GM12878 (cell line): ENCODE results near the gene IFITM5. TPM values are rescaled to one million over a fixed set of nuclear protein-coding genes. Genes with fewer than 3 reads are reported as not detected.

Source experiments
- ATAC-seq: fragments of 200-7000 bp; cut with Tn5 transposase; 3 replicates; pipeline ENCODE4 v1.9.1; 2020; ENCODE audit warnings: mild to moderate bottlenecking, moderate library complexity
- BruUV-seq: library from RNA; stranded (reverse); fragments of 400-500 nt; replicated peaks from 2 replicates; lab custom pipeline; 2021; lab: Mats Ljungman, UMichigan
- CTCF ChIA-PET: fragments of 300-600 bp; sonication (Branson Sonifier 250); formaldehyde crosslinking; extraction: SDS; loops from one replicate; lab custom pipeline; 2021; ENCODE audit warnings: inconsistent platforms; lab: Yijun Ruan, JAX
- POLR2A ChIA-PET: fragments of 350-600 bp; formaldehyde crosslinking; extraction: SDS; loops from one replicate; lab custom pipeline; 2021; ENCODE audit warnings: inconsistent platforms; lab: Charles Lee
- RAD21 ChIA-PET: fragments of 300-600 bp; sonication (Branson Sonifier 250); formaldehyde crosslinking; loops from one replicate; lab custom pipeline; 2023; ENCODE audit warnings: antibody characterized with exemption; ENCODE audit not compliant: unreplicated experiment; lab: Charles Lee
- SMC1A ChIA-PET: fragments of 300-600 bp; sonication (Branson Sonifier 250); formaldehyde crosslinking; loops from one replicate; lab custom pipeline; 2023; ENCODE audit not compliant: unreplicated experiment, uncharacterized antibody; lab: Charles Lee
- DNase-seq: peaks from one replicate; pipeline ENCODE4 v3.0.0-alpha.2; 2011; ENCODE audit warnings: low read depth, low spot score
- FAIRE-seq: peaks from 3 replicates; lab custom pipeline; 2011; peaks lifted over from hg19 to GRCh38; lab: Jason Lieb, UNC
- H2AFZ ChIP-seq: 2 replicates; pipeline ENCODE4 v1.6.0; 2011; ENCODE audit warnings: low read depth, low read length, control low read depth; ENCODE audit not compliant: control insufficient read depth
- H3K27ac ChIP-seq: 2 replicates; pipeline ENCODE4 v1.5.1; 2011; ENCODE audit warnings: control low read depth; ENCODE audit not compliant: control insufficient read depth, insufficient read depth
- H3K27me3 ChIP-seq, 2 experiments: replicated peaks in 1 of 2; 2 replicates each; pipeline versions ENCODE4 v1.6.0 to v1.6.1; 2011; ENCODE audit warnings: low read length in 1 of 2; ENCODE audit not compliant: control insufficient read depth in 2 of 2, insufficient read depth in 2 of 2
- H3K36me3 ChIP-seq, 2 experiments: 2 replicates each; pipeline ENCODE4 v1.5.1; 2011; ENCODE audit warnings: low read length in 1 of 2; ENCODE audit not compliant: control insufficient read depth in 2 of 2, insufficient read depth in 2 of 2
- H3K4me1 ChIP-seq: 2 replicates; pipeline ENCODE4 v1.6.1; 2011; ENCODE audit warnings: mild to moderate bottlenecking, low read length, moderate library complexity, mixed read lengths; ENCODE audit not compliant: control insufficient read depth, insufficient read depth
- H3K4me2 ChIP-seq: 2 replicates; pipeline ENCODE4 v1.6.0; 2011; ENCODE audit warnings: control low read depth; ENCODE audit not compliant: control insufficient read depth, insufficient read depth
- H3K4me3 ChIP-seq: fragments of 200-600 bp; sonication (generic); 2 replicates; pipeline ENCODE4 v1.5.1; 2016
- H3K79me2 ChIP-seq: 2 replicates; pipeline ENCODE4 v1.6.0; 2011; ENCODE audit warnings: low read length; ENCODE audit not compliant: control insufficient read depth, insufficient read depth
- H3K9ac ChIP-seq: 2 replicates; pipeline ENCODE4 v1.8.0; 2011; ENCODE audit warnings: low read length, control low read depth, mixed read lengths; ENCODE audit not compliant: control insufficient read depth, insufficient read depth
- H3K9me3 ChIP-seq: replicated peaks from 3 replicates; pipeline ENCODE4 v1.5.1; 2011; ENCODE audit warnings: mild to moderate bottlenecking, low read length; ENCODE audit not compliant: control insufficient read depth, insufficient read depth
- H4K20me1 ChIP-seq: 2 replicates; pipeline ENCODE4 v1.6.0; 2011; ENCODE audit not compliant: control insufficient read depth, insufficient read depth
- FOXK2 ChIP-seq: fragments of 450-650 bp; IDR thresholded peaks from 2 replicates; pipeline ENCODE4 v1.6.1; 2017; ENCODE audit warnings: mild to moderate bottlenecking, moderate library complexity
- HCFC1 ChIP-seq: fragments of 150-350 bp; IDR thresholded peaks from 2 replicates; pipeline ENCODE4 v1.6.1; 2014; ENCODE audit warnings: low read length
- MAX ChIP-seq: IDR thresholded peaks from 2 replicates; pipeline ENCODE4 v1.6.1; 2012; ENCODE audit warnings: low read depth, low read length, improper control_type of control experiment
- POLR2A ChIP-seq: IDR thresholded peaks from 2 replicates; pipeline ENCODE4 v1.6.1; 2011; ENCODE audit warnings: low read depth, mild to moderate bottlenecking, low read length
- SMAD1 ChIP-seq: fragments of 450-650 bp; IDR thresholded peaks from 2 replicates; pipeline ENCODE4 v1.6.1; 2018; ENCODE audit warnings: mild to moderate bottlenecking, low read depth; ENCODE audit not compliant: partially characterized antibody
- WGBS: methylation state at CpG from one replicate; pipeline ENCODE4 v1.1.6; 2016; ENCODE audit warnings: low lambda C conversion rate; ENCODE audit not compliant: insufficient replicate concordance, insufficient coverage; ENCODE audit errors: missing lambda C conversion rate; 5-methylcytosine and 5-hydroxymethylcytosine counted together
- in situ Hi-C: fragments of 300-500 bp; cut with MboI; formaldehyde crosslinking; loops from 9 replicates; pipeline ENCODE4 v1.14.3; 2018; ENCODE audit warnings: mixed read lengths
- intact Hi-C: fragments of 100-400 bp; cut with micrococcal nuclease; formaldehyde crosslinking; loops from one replicate; pipeline ENCODE4 v1.14.2; 2022; ENCODE audit not compliant: unreplicated experiment
- polyA plus RNA-seq, 11 experiments: library from polyadenylated mRNA; depleted of rRNA in 4 of 11; unstranded in 6 of 11; stranded (reverse) in 5 of 11; fragments of >200 nt; fragmentation: Nextera tagmentation in 4 of 11; fragmentation: Illumina TruSeq in 1 of 11; extraction: Ambion mirVana in 4 of 11; extraction: Trizol in 1 of 11; gene quantifications; 1 replicate in 1 of 11; 2 replicates in 10 of 11; pipeline versions ENCODE4 v1.2.1 to v1.2.3, GENCODE V29; 2011 to 2016; ENCODE audit warnings: inconsistent platforms in 2 of 11, missing spikeins in 2 of 11, low read depth in 1 of 11
- small RNA-seq: library from RNA; depleted of rRNA; stranded (forward); fragments of <200 nt; gene quantifications from one replicate; pipeline ENCODE3, GENCODE V24; 2014
- total RNA-seq, 4 experiments: library from RNA; depleted of rRNA in 3 of 4; stranded (reverse); fragments of >200 nt in 3 of 4; fragmentation: Illumina TruSeq in 1 of 4; extraction: Trizol in 1 of 4; gene quantifications; 2 replicates each; pipeline versions ENCODE4 v1.2.1 to v1.2.3, GENCODE V29; 2013 to 2021

Gene IFITM5
- total and polyA plus RNA-seq, 10 of the 15 experiments (the other 5 are each of a cell fraction or from before 2014, with no cell fraction given): not detected

GRCh38 chr11:249062-249461 is 50.3 kb downstream of the IFITM5 start:
- Histone ChIP-seq H3K79me2 (no peaks in the 10 kb centered on the region), H3K9ac (no peak overlapping the region), H3K4me1 (no peaks in the 10 kb centered on the region), H3K36me3 (peaks cover 28 to 30% of the 10 kb centered on the region in 2 experiments), H3K27ac (no peak overlapping the region), H4K20me1 (no peaks in the 10 kb centered on the region), H3K4me3 (no peak overlapping the region), H3K4me2 (no peak overlapping the region), H2AFZ (no peak overlapping the region), H3K27me3 (no peaks in the 10 kb centered on the region), H3K9me3 (no peaks in the 10 kb centered on the region)
- SMC1A ChIA-PET: interaction anchor here (1.0 to 5.6 kb wide), 2 partner anchors 11 to 19 kb away, joined by 5 to 38 read pairs; partner anchors contain the start of gene PSMD13
- in situ Hi-C loops: no loop called here
- 83% methylated on average over 8 of the region's 8 CpGs for WGBS
- CTCF ChIA-PET: interaction anchor here (0.6 to 3.9 kb wide), 5 partner anchors 8 to 115 kb away, joined by 3 to 45 read pairs (median 6); no protein-coding TSS in a partner anchor
- intact Hi-C loops: no loop called here
- DNase-seq (no peak), FAIRE-seq (no peak), ATAC-seq (no peak)
- TF ChIP-seq SMAD1 (no peak), HCFC1 (no peak), FOXK2 (no peak), MAX (no peak), POLR2A (0 out of 2 replicates have a peak, but pooled peaks have one; percentile 13)
- RAD21 ChIA-PET: interaction anchor here (0.9 kb wide), 1 partner anchor 8 kb away, joined by 3 read pairs; no protein-coding TSS in a partner anchor
- no TSS peak for BruUV-seq
- POLR2A ChIA-PET: interaction anchor here (1.5 kb wide), 1 partner anchor 41 kb away, joined by 3 read pairs; the partner anchor contains the start of genes BET1L and RIC8A

Small RNAs within 50 kb of the gene (small RNA-seq; reads per million reads assigned to genes)
- not detected for gene AC136475.6

Other genes starting within 250 kb of the IFITM5 start
Only the 7 nearest of the 18 such genes appear.
- 12.4 and 13.3 TPM in 2 replicates for gene SIRT3, start 63.2 kb downstream of the IFITM5 start, total RNA-seq (2014; rRNA removed)
- gene SIRT3, start 63.2 kb downstream of the IFITM5 start, total RNA-seq (2014; rRNA removed; fragmentation: Illumina TruSeq; extraction: Trizol): 7.1 and 8.5 TPM in 2 replicates
- gene SIRT3, start 63.2 kb downstream of the IFITM5 start, total RNA-seq (2021): 12.9 and 15.1 TPM in 2 replicates
- gene SIRT3, start 63.2 kb downstream of the IFITM5 start, polyA plus RNA-seq (2011; rRNA removed): 15.8 and 18.8 TPM in 2 replicates
- gene SIRT3, start 63.2 kb downstream of the IFITM5 start, polyA plus RNA-seq (2014; fragmentation: Illumina TruSeq; extraction: Trizol): 11.8 and 19.4 TPM in 2 replicates
- gene SIRT3, start 63.2 kb downstream of the IFITM5 start, polyA plus RNA-seq (2014; fragmentation: Nextera tagmentation; extraction: Ambion mirVana): 1 to 10 TPM in 1 of 2 experiments, under 1 TPM in 1; 0.90 to 2.8 TPM
- 22.6 and 23.2 TPM in 2 replicates for gene SIRT3, start 63.2 kb downstream of the IFITM5 start, polyA plus RNA-seq (2014; rRNA removed)
- 10 to 100 TPM; 11.4 to 12.9 TPM for gene SIRT3, start 63.2 kb downstream of the IFITM5 start, polyA plus RNA-seq (2016; fragmentation: Nextera tagmentation; extraction: Ambion mirVana)
- gene PSMD13, start 62.5 kb downstream of the IFITM5 start, total RNA-seq (2014; rRNA removed): 173 and 184 TPM in 2 replicates
- gene PSMD13, start 62.5 kb downstream of the IFITM5 start, total RNA-seq (2014; rRNA removed; fragmentation: Illumina TruSeq; extraction: Trizol): 131 and 141 TPM in 2 replicates
- 160 and 163 TPM in 2 replicates for gene PSMD13, start 62.5 kb downstream of the IFITM5 start, total RNA-seq (2021)
- gene PSMD13, start 62.5 kb downstream of the IFITM5 start, polyA plus RNA-seq (2011; rRNA removed): 159 and 169 TPM in 2 replicates
- gene PSMD13, start 62.5 kb downstream of the IFITM5 start, polyA plus RNA-seq (2014; fragmentation: Illumina TruSeq; extraction: Trizol): 164 and 170 TPM in 2 replicates
- 100 to 1,000 TPM; 198 to 221 TPM for gene PSMD13, start 62.5 kb downstream of the IFITM5 start, polyA plus RNA-seq (2014; fragmentation: Nextera tagmentation; extraction: Ambion mirVana)
- gene PSMD13, start 62.5 kb downstream of the IFITM5 start, polyA plus RNA-seq (2014; rRNA removed): 169 and 193 TPM in 2 replicates
- gene PSMD13, start 62.5 kb downstream of the IFITM5 start, polyA plus RNA-seq (2016; fragmentation: Nextera tagmentation; extraction: Ambion mirVana): 100 to 1,000 TPM; 277 to 303 TPM
- gene NLRP6, start 21.1 kb downstream of the IFITM5 start, total RNA-seq (2014; rRNA removed): 0.11 TPM in 1 of 2 replicates, not detected in the other
- gene NLRP6, start 21.1 kb downstream of the IFITM5 start, total RNA-seq (2014; rRNA removed; fragmentation: Illumina TruSeq; extraction: Trizol): not detected in 2 replicates
- gene NLRP6, start 21.1 kb downstream of the IFITM5 start, total RNA-seq (2021): 0.11 TPM in 1 of 2 replicates, not detected in the other
- 0.03 TPM in 1 of 2 replicates, not detected in the other for gene NLRP6, start 21.1 kb downstream of the IFITM5 start, polyA plus RNA-seq (2011; rRNA removed)
- gene NLRP6, start 21.1 kb downstream of the IFITM5 start, polyA plus RNA-seq (2014; fragmentation: Illumina TruSeq; extraction: Trizol): not detected in 2 replicates
- not detected for gene NLRP6, start 21.1 kb downstream of the IFITM5 start, polyA plus RNA-seq (2014; fragmentation: Nextera tagmentation; extraction: Ambion mirVana)
- not detected in 2 replicates for gene NLRP6, start 21.1 kb downstream of the IFITM5 start, polyA plus RNA-seq (2014; rRNA removed)
- gene NLRP6, start 21.1 kb downstream of the IFITM5 start, polyA plus RNA-seq (2016; fragmentation: Nextera tagmentation; extraction: Ambion mirVana): not detected
- gene PGGHG, start 10.4 kb downstream of the IFITM5 start, total RNA-seq (2014; rRNA removed): 3.5 and 3.9 TPM in 2 replicates
- gene PGGHG, start 10.4 kb downstream of the IFITM5 start, total RNA-seq (2014; rRNA removed; fragmentation: Illumina TruSeq; extraction: Trizol): 1.3 and 1.9 TPM in 2 replicates
- gene PGGHG, start 10.4 kb downstream of the IFITM5 start, total RNA-seq (2021): 7.3 and 8.2 TPM in 2 replicates
- 1.7 and 2.9 TPM in 2 replicates for gene PGGHG, start 10.4 kb downstream of the IFITM5 start, polyA plus RNA-seq (2011; rRNA removed)
- 0.17 and 1.5 TPM in 2 replicates for gene PGGHG, start 10.4 kb downstream of the IFITM5 start, polyA plus RNA-seq (2014; fragmentation: Illumina TruSeq; extraction: Trizol)
- gene PGGHG, start 10.4 kb downstream of the IFITM5 start, polyA plus RNA-seq (2014; fragmentation: Nextera tagmentation; extraction: Ambion mirVana): under 1 TPM; 0.10 to 0.27 TPM
- gene PGGHG, start 10.4 kb downstream of the IFITM5 start, polyA plus RNA-seq (2014; rRNA removed): 7.9 and 8.3 TPM in 2 replicates
- gene PGGHG, start 10.4 kb downstream of the IFITM5 start, polyA plus RNA-seq (2016; fragmentation: Nextera tagmentation; extraction: Ambion mirVana): 1 to 10 TPM; 1.0 to 1.7 TPM
- gene IFITM2, start 8.3 kb upstream of the IFITM5 start, total RNA-seq (2014; rRNA removed): 267 and 271 TPM in 2 replicates
- 295 and 327 TPM in 2 replicates for gene IFITM2, start 8.3 kb upstream of the IFITM5 start, total RNA-seq (2014; rRNA removed; fragmentation: Illumina TruSeq; extraction: Trizol)
- gene IFITM2, start 8.3 kb upstream of the IFITM5 start, total RNA-seq (2021): 676 and 768 TPM in 2 replicates
- gene IFITM2, start 8.3 kb upstream of the IFITM5 start, polyA plus RNA-seq (2011; rRNA removed): 116 and 205 TPM in 2 replicates
- 422 and 741 TPM in 2 replicates for gene IFITM2, start 8.3 kb upstream of the IFITM5 start, polyA plus RNA-seq (2014; fragmentation: Illumina TruSeq; extraction: Trizol)
- gene IFITM2, start 8.3 kb upstream of the IFITM5 start, polyA plus RNA-seq (2014; fragmentation: Nextera tagmentation; extraction: Ambion mirVana): 1,000 to 10,000 TPM; 2,669 to 3,672 TPM
- gene IFITM2, start 8.3 kb upstream of the IFITM5 start, polyA plus RNA-seq (2014; rRNA removed): 611 and 755 TPM in 2 replicates
- gene IFITM2, start 8.3 kb upstream of the IFITM5 start, polyA plus RNA-seq (2016; fragmentation: Nextera tagmentation; extraction: Ambion mirVana): 100 to 1,000 TPM; 707 to 829 TPM
- gene IFITM1, start 14.5 kb upstream of the IFITM5 start, total RNA-seq (2014; rRNA removed): 543 and 574 TPM in 2 replicates
- gene IFITM1, start 14.5 kb upstream of the IFITM5 start, total RNA-seq (2014; rRNA removed; fragmentation: Illumina TruSeq; extraction: Trizol): 485 and 549 TPM in 2 replicates
- 396 and 453 TPM in 2 replicates for gene IFITM1, start 14.5 kb upstream of the IFITM5 start, total RNA-seq (2021)
- gene IFITM1, start 14.5 kb upstream of the IFITM5 start, polyA plus RNA-seq (2011; rRNA removed): 240 and 671 TPM in 2 replicates
- 491 and 1,007 TPM in 2 replicates for gene IFITM1, start 14.5 kb upstream of the IFITM5 start, polyA plus RNA-seq (2014; fragmentation: Illumina TruSeq; extraction: Trizol)
- 1,000 to 10,000 TPM; 1,771 to 2,788 TPM for gene IFITM1, start 14.5 kb upstream of the IFITM5 start, polyA plus RNA-seq (2014; fragmentation: Nextera tagmentation; extraction: Ambion mirVana)
- 864 and 887 TPM in 2 replicates for gene IFITM1, start 14.5 kb upstream of the IFITM5 start, polyA plus RNA-seq (2014; rRNA removed)
- gene IFITM1, start 14.5 kb upstream of the IFITM5 start, polyA plus RNA-seq (2016; fragmentation: Nextera tagmentation; extraction: Ambion mirVana): 100 to 1,000 TPM; 456 to 479 TPM
- 0.33 and 1.3 TPM in 2 replicates for gene IFITM3, start 21.3 kb upstream of the IFITM5 start, total RNA-seq (2014; rRNA removed)
- gene IFITM3, start 21.3 kb upstream of the IFITM5 start, total RNA-seq (2014; rRNA removed; fragmentation: Illumina TruSeq; extraction: Trizol): 0.54 and 0.88 TPM in 2 replicates
- gene IFITM3, start 21.3 kb upstream of the IFITM5 start, total RNA-seq (2021): 2.5 and 3.0 TPM in 2 replicates
- 0.58 and 0.98 TPM in 2 replicates for gene IFITM3, start 21.3 kb upstream of the IFITM5 start, polyA plus RNA-seq (2011; rRNA removed)
- gene IFITM3, start 21.3 kb upstream of the IFITM5 start, polyA plus RNA-seq (2014; fragmentation: Illumina TruSeq; extraction: Trizol): 1.5 TPM in 1 of 2 replicates, not detected in the other
- gene IFITM3, start 21.3 kb upstream of the IFITM5 start, polyA plus RNA-seq (2014; fragmentation: Nextera tagmentation; extraction: Ambion mirVana): 1 to 10 TPM; 2.1 to 2.3 TPM
- 0.77 and 1.8 TPM in 2 replicates for gene IFITM3, start 21.3 kb upstream of the IFITM5 start, polyA plus RNA-seq (2014; rRNA removed)
- 1 to 10 TPM; 2.2 to 3.6 TPM for gene IFITM3, start 21.3 kb upstream of the IFITM5 start, polyA plus RNA-seq (2016; fragmentation: Nextera tagmentation; extraction: Ambion mirVana)